Activated naive CD4-positive, alpha-beta T cell (primary cell): ENCODE results near the gene GIT1.
A peak's percentile ranks its signal among the peaks of the same experiment; 100 is the strongest.
"Not testable (repeated sequence)": the region's sequence is repeated elsewhere in the genome, so short reads cannot be mapped to it uniquely, and the experiment has no call there.

ENCODE experiments used
- DNase-seq, 4 experiments: peaks; one replicate each; lab custom pipeline; 2025; lab: John Stamatoyannopoulos, UW

GIT1 gene

GRCh38 chr17:29567554-29568330, 21.7 kb downstream of the GIT1 start:
- peak in 3 of 4 experiments; percentile 30 to 63 (median 55) for DNase-seq

- no peak for DNase-seq
Observed at GRCh38 chr17:29567304-29567553, 22.2 kb downstream of the GIT1 start.

GRCh38 chr17:29566473-29567303, 22.8 kb downstream of the GIT1 start, which contains the start of gene ABHD15:
ABHD15 (minus strand) TSS chr17:29567037; CDS start chr17:29566966, 71 bp downstream.
- peak in 2 of 4 experiments; percentile 37 to 53 for DNase-seq

GRCh38 chr17:29565643-29566472, 23.6 kb downstream of the GIT1 start:
- peak in 2 of 4 experiments; percentile 23 to 35 for DNase-seq

GRCh38 chr17:29563816-29564215, 25.6 kb downstream of the GIT1 start:
- DNase-seq: no peak

- DNase-seq: no peak
Observed at GRCh38 chr17:29562615-29563014, 26.8 kb downstream of the GIT1 start.

- no peak for DNase-seq
Observed at GRCh38 chr17:29561554-29562517, 27.6 kb downstream of the GIT1 start.

GRCh38 chr17:29560316-29560715, 29.1 kb downstream of the GIT1 start:
- no peak for DNase-seq

GRCh38 chr17:29559640-29560039, 29.8 kb downstream of the GIT1 start:
- DNase-seq: no peak

GRCh38 chr17:29558139-29558538, 31.3 kb downstream of the GIT1 start:
- not testable (repeated sequence) for DNase-seq

GRCh38 chr17:29557739-29558116, 31.7 kb downstream of the GIT1 start:
- no peak for DNase-seq

GRCh38 chr17:29557085-29557738, 32.2 kb downstream of the GIT1 start:
- DNase-seq: no peak

- no peak for DNase-seq
Observed at GRCh38 chr17:29555840-29556239, 33.6 kb downstream of the GIT1 start.

- no peak for DNase-seq
Observed at GRCh38 chr17:29549177-29549923, 40.1 kb downstream of the GIT1 start.

GRCh38 chr17:29546830-29547229, 42.6 kb downstream of the GIT1 start:
- no peak for DNase-seq

GRCh38 chr17:29546085-29546484, 43.4 kb downstream of the GIT1 start:
- no peak for DNase-seq

GRCh38 chr17:29544066-29544465, 45.4 kb downstream of the GIT1 start:
- no peak for DNase-seq

- no peak for DNase-seq
Observed at GRCh38 chr17:29533976-29534375, 55.5 kb downstream of the GIT1 start.

- no peak for DNase-seq
Observed at GRCh38 chr17:29526322-29526721, 63.1 kb downstream of the GIT1 start.

GRCh38 chr17:29524692-29525091, 64.8 kb downstream of the GIT1 start:
- DNase-seq: no peak
